GM18867 (cell line): Measurements from ENCODE around the gene FKBP15.
"Not testable (repeated sequence)": the region's sequence is repeated elsewhere in the genome, so short reads cannot be mapped to it uniquely, and the experiment has no call there.

Source experiments
- ATAC-seq: cut with Tn5 transposase; IDR thresholded peaks from one replicate; pipeline ENCODE4 v1.9.1; 2021; ENCODE audit warnings: mild to moderate bottlenecking, moderate library complexity; ENCODE audit not compliant: unreplicated experiment

The FKBP15 gene

DNA sequence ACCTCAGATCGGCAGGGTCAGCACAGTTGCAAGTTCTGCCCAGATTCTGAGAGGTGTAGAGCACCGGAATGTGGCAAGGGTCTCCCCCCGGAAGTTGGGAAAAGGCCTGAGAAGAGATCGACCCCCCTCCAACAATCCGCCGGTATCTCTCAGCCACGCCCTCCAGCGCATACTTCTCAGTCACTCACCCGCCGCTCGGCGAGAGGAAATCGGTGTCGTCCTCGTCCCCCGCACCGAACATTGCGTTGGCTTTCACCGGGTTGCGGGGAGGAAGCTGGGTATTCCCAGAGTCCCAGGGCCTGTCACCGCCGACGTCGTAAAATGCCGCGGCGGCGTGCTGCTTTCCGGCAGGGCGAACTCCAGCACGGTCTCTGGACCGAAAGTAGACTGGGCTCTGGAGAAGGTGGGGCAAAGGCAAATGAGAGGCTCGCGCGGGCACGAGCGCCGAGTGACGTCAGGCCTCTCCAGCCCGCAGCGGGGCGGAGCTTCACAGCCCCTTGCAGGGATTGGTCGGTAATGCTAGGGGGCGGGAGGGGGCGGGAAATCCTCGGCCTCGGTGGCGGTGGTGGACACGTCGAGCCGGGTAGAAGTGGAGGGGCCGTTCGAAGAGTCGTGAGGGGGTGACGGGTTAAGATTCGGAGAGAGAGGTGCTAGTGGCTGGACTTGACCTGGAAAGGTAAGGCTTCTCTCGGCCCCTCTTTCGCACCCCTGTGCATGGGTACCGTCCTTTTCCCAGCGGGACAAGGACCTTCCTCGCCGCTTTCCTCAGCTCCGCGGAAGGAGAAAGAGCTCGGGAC is at the start of gene FKBP15, which contains the start of gene SLC31A1:
TSS of gene FKBP15 (minus strand) at position 275 of the 797 bp plus-strand sequence. CDS start at position 241, 34 bp downstream.
TSS of gene SLC31A1 (plus strand) at position 542 of the 797 bp plus-strand sequence. CDS start 34,605 bp downstream, outside the sequence.
- ATAC-seq = peak; percentile 88

- no peak for ATAC-seq
Measured at GRCh38 chr9:113269871-113270270, 48.8 kb upstream of the FKBP15 start.

DNA sequence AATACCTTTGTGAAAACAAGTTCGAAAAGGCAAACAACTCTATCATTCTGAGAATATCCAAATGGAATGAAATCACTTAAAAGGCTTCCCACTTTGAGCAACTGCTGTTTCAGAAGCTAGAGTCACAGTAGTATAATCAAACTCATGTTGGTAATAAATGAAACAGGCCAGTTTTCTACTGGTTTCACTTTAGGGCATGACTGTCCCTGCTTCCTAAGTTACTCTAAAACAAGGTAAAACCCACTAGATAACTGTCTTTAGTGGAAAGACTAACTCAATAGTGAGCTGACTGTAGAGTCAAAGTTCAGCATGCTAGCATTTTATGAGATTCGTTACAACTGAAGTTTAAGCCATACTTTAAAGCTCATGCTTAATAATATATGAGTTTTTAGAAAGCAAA is 48.3 kb upstream of the FKBP15 start:
- ATAC-seq = no peak

- no peak for ATAC-seq
Measured at GRCh38 chr9:113267911-113268566, 47.0 kb upstream of the FKBP15 start.

DNA sequence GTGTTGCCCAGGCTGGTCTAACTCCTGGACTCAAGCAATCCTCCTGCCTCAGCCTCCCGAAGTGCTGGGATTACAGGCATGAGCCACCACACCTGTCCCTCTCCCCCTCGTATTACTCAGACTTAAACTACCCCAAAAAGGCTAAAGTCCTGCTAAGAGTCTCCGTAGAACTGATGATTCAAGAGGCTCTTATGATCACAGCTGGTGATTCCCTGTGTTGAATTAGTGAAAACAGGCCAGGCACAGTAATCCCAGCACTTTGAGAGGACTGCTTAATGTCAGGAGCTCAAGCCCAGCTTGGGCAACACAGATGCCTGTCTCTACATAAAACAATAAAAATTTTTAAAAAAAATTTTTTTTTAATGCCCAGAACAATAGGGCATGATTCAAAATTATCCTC is 45.1 kb upstream of the FKBP15 start:
- ATAC-seq = no peak

DNA sequence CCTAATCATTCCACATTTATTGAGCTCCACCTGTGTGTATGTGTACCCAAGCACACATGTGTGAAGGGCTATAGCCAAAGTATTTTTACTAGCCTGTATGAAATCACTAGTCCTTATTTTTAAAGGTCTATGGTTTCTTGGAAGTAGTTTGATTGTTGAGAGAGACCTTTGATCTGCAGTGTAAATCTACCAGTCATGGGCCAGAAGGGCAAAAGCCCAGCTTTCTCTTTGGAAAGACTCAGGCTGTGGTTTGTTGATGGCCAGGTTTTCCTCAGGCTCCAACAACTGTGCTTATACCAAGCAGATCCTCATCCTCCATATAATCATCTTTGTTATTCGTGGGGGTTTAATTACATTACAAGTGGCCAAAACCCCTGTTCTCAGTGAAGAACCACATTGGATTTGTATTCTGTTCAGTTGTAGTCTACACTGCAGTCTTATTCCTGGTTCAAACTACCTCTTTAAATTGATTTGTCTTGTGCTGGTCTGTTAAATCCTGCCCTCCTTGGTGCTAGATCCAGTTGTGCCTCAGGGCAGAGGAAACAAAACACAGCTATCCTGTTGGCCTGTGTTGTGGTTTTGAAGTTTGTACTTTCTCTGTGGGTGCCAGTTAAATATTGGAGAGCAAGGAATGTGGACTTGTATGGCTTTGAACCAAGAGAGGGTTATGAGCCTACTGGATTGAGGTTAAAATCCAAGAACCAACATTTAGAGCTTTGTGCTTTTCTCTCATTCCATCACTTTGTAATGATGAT is 41.0 kb upstream of the FKBP15 start:
- ATAC-seq = no peak

DNA sequence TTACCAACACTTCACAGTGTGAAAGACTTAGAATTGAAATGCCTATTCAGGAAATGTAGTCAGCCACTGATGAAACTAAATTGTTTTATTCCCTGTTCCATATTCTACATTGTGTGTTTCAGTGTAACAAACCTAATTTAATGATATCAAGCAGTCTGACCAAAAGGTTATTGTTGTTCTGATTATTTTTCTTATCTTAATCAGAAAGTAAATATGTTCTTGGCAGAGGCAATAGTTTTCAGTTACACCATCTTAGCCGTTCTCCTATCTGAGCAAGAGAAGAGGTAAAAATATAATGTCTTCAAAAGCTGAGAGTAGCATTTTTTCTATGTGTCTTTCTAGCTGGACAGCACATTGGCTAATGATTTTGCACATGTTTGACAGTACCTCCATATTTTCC is 37.2 kb upstream of the FKBP15 start:
- ATAC-seq = no peak

- ATAC-seq = no peak
Measured at GRCh38 chr9:113257863-113258262, 36.8 kb upstream of the FKBP15 start.

DNA sequence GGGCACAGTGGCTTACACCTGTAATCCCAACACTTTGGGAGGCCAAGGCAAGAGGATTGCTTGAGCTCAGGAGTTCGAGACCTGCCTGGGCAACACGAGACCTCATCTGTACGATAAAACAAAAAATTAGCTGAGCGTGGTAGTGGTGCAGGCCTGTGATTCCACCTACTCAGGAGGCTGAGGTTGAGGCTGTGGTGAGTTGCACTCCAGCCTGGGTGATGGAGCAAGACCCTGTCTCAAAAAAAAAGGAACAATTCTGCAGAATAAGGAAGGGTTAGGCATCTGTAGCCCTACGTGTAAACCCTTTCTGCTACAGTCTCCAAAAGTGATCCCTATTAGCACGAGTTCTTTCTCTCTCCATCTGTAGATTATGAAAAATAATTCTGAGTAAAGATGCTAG is 34.4 kb upstream of the FKBP15 start:
- ATAC-seq = no peak

GRCh38 chr9:113254991-113255390 is 33.9 kb upstream of the FKBP15 start:
- ATAC-seq = no peak

- ATAC-seq = no peak
Measured at GRCh38 chr9:113250807-113251206, 29.7 kb upstream of the FKBP15 start.

GRCh38 chr9:113249661-113250060 is 28.6 kb upstream of the FKBP15 start:
- not testable (repeated sequence) for ATAC-seq

DNA sequence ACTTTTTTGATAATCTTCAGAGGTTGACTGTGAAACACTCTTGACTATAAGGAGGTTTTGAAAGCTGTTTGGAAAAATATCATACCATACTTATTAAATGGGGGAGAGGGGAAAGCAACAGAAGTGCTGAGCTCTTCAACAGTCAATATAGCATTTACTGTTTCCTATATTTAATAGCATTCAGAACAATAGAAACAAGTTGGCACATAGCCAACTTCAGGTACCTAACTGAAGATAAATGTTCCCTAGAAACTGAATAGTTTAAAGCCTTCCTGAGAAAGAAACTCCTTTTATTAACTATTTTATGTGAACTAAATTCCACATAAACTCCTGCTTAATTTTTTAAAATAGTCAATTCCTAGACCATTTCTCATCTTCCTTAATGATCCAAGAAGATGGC is 26.6 kb upstream of the FKBP15 start:
- ATAC-seq = no peak

DNA sequence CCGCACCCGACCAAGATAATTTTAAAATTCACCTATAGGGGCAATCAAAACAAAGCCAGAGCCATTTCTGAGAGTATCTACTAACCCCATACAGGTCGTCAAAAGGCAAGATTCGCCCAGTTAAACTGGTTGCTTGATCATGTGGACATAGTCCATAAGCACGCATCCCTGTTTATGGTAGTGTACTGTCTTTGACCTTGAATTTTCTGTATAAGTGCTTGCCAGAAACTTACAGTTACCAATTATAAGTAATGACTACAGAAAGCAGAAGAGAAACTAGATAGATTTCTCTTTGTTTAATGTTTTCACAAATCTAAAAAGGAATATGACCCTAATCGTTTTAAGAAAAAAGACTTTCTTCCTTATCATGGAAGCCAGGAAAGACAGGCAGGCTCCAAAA is 25.9 kb upstream of the FKBP15 start:
- ATAC-seq = no peak

- ATAC-seq = no peak
Measured at GRCh38 chr9:113245894-113246293, 24.8 kb upstream of the FKBP15 start.

- no peak for ATAC-seq
Measured at GRCh38 chr9:113244556-113244955, 23.5 kb upstream of the FKBP15 start.

GRCh38 chr9:113241161-113241560 is 20.1 kb upstream of the FKBP15 start:
- ATAC-seq = no peak

DNA sequence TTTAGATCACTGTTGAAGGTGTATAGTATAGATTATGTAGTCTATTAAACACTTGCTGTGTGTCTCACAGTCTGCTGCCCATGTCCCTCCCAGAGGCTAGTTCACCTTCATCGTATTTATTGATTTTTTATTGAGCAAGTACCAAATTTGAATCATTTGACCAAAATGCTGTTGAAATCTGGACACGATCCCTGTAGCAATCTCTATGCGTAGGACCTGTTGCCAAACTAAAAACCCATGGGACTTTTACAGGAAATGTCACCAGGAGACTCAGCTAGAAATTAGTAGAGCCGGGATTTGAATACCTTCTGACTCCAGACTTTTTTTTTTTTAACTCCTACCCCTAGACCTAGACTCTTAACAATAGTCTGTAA is 17.8 kb upstream of the FKBP15 start:
- ATAC-seq = no peak

DNA sequence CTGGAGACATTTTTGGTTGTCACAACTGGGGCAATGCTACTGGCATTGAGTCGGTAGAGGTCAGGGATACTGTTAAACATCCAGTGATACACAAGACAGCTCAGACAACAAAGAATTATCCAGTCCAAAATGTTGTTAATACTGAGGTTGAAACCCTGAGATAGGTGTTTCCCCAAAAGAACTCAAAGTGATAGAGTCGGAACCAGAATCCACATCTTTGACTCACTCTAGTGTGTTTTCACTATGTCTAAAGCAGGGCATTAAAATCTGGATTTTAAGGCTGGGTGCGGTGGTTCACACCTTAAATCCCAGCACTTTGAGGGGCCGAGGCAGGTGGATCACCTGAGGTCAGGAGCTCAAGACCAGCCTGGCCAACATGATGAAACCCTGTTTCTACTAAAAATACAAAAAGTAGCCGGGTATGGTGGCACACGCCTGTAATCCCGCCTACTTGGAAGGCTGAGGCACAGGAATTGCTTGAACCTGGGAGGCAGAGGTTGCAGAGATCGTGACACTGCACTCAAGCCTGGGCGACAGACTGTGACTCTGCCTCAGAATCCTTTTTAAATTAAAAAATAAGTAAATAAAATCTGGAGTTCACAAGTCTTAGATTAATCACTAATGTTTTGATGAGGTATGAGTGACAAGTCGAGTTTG is 17.3 kb upstream of the FKBP15 start:
- ATAC-seq = no peak

DNA sequence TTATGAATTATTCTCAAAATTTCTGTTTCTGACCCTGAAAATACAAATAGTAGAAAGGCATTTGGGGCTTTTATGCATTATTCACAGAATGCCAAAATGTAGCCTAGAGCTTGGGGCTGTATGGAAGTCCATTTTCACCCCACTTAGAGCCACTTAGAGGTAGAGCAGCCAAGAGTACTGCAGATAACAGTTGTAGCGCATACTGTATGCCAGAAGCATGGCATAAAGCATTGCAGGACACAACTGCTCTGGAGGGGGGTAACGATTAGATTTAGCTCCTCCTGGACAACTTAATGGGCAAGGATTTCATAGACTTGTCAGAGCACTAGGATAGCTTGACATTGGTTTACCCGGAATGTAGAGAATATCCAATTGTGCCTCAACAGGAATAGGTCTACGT is 15.9 kb upstream of the FKBP15 start:
- ATAC-seq = no peak

DNA sequence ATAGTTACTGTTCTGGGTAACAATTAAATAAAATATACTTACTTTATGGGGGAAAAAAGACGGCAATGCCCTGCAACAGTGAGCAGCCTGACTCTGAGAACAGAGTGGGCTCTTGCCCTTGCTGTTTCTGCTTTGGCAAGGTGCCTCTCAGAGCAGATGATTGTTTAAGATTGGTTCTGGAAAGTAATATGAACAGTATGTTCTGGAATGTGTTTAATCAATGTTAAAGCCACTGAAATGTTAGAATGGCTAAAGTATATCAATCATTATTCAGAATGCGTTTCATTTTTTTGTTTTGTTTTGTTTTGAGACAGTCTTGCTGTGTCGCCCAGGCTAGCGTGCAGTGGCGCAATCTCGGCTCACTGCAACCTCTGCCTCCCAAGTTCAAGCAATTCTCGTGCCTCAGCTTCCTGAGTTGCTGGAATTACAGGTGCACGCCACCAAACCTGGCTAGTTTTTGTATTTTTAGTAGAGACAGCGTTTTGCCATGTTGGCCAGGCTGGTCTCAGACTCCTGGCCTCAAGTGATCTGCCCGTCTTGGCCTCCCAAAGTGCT is 14.7 kb upstream of the FKBP15 start:
- ATAC-seq = not testable (repeated sequence)
